ENCODE results near the gene PP2D1. TPM values are rescaled to one million over a fixed set of nuclear protein-coding genes. Genes with fewer than 3 reads are reported as not detected.

PP2D1 gene
- polyA plus RNA-seq, 3 donors, result 0.41 to 0.56 TPM; not detected in 1

GRCh38 chr3:20001932-20002331 lies 10.1 kb downstream of the PP2D1 start:
- no peak overlapping the region for H3K27ac ChIP-seq (ENCODE audit: low read depth in 1 of 2, low read length in 2 of 2)
- no peaks in the 10 kb centered on the region for H3K4me1 ChIP-seq (ENCODE audit: control insufficient read depth in 1 of 2, insufficient read depth in 2 of 2, low read length in 2 of 2)
- no peak for TF ChIP-seq CTCF (IDR thresholded peaks at IDR 0.05)
- H3K4me3 ChIP-seq (replicated peaks in 1 of 3; ENCODE audit: low read depth in 2 of 3, low read length in 3 of 3), result no peak overlapping the region
- Mint-ChIP-seq H3K4me1 (no peaks in the 10 kb centered on the region), H3K27ac (no peak overlapping the region), H3K27me3 (ENCODE audit: low read depth in 3 of 3) (peaks cover 0 to 2% (median 0%) of the 10 kb centered on the region in 3 donors), H3K9me3 (peaks cover 0 to 8% (median 0%) of the 10 kb centered on the region in 7 donors), H3K36me3 (no peaks in the 10 kb centered on the region), H3K4me3 (no peak overlapping the region)
- H3K27me3 ChIP-seq (ENCODE audit: control insufficient read depth in 2 of 2, insufficient read depth in 2 of 2, low read length in 2 of 2), result no peaks in the 10 kb centered on the region
- DNase-seq, result no peak
- H3K4me2 ChIP-seq (replicated peaks; ENCODE audit: extremely low read depth, low read length, poor library complexity, severe bottlenecking), result no peak overlapping the region
- H4K20me1 ChIP-seq (ENCODE audit: insufficient read depth, low read length), result no peaks in the 10 kb centered on the region
- H2AFZ ChIP-seq (ENCODE audit: insufficient read depth, low read depth, low read length, poor library complexity, severe bottlenecking), result no peak overlapping the region
- no peaks in the 10 kb centered on the region for H3K79me2 ChIP-seq (ENCODE audit: insufficient read depth, low read length)
- intact Hi-C loops (cut with micrococcal nuclease), result no loop called here
- H3K9me3 ChIP-seq (replicated peaks in 1 of 2; ENCODE audit: control insufficient read depth in 1 of 2, insufficient read depth in 1 of 2, low read length in 2 of 2), result no peaks in the 10 kb centered on the region
- no CpG with 5 or more reads among the region's 3 CpGs for WGBS (ENCODE audit: insufficient coverage)
- no peaks in the 10 kb centered on the region for H3K36me3 ChIP-seq (replicated peaks in 1 of 2; ENCODE audit: control insufficient read depth in 1 of 2, insufficient read depth in 2 of 2, low read length in 2 of 2)
- H3K9ac ChIP-seq (ENCODE audit: insufficient read depth, low read length, poor library complexity, severe bottlenecking), result no peak overlapping the region

GRCh38 chr3:19997502-19997901 lies 14.6 kb downstream of the PP2D1 start:
- DNase-seq, result no peak
- H3K9ac ChIP-seq (ENCODE audit: insufficient read depth, low read length, poor library complexity, severe bottlenecking), result no peak overlapping the region
- no peaks in the 10 kb centered on the region for H3K9me3 ChIP-seq (replicated peaks in 1 of 2; ENCODE audit: control insufficient read depth in 1 of 2, insufficient read depth in 1 of 2, low read length in 2 of 2)
- no peak overlapping the region for H3K27ac ChIP-seq (ENCODE audit: low read depth in 1 of 2, low read length in 2 of 2)
- no peak overlapping the region for H3K4me3 ChIP-seq (replicated peaks in 1 of 3; ENCODE audit: low read depth in 2 of 3, low read length in 3 of 3)
- no peaks in the 10 kb centered on the region for H3K36me3 ChIP-seq (replicated peaks in 1 of 2; ENCODE audit: control insufficient read depth in 1 of 2, insufficient read depth in 2 of 2, low read length in 2 of 2)
- H4K20me1 ChIP-seq (ENCODE audit: insufficient read depth, low read length), result no peaks in the 10 kb centered on the region
- H2AFZ ChIP-seq (ENCODE audit: insufficient read depth, low read depth, low read length, poor library complexity, severe bottlenecking), result no peak overlapping the region
- Mint-ChIP-seq H3K9me3 (peaks cover 0 to 5% (median 0%) of the 10 kb centered on the region in 7 donors), H3K27ac (no peak overlapping the region), H3K4me1 (no peaks in the 10 kb centered on the region), H3K4me3 (no peak overlapping the region), H3K36me3 (no peaks in the 10 kb centered on the region), H3K27me3 (ENCODE audit: low read depth in 3 of 3) (peaks cover 0 to 2% (median 0%) of the 10 kb centered on the region in 3 donors)
- TF ChIP-seq CTCF (IDR thresholded peaks at IDR 0.05), result no peak
- WGBS (ENCODE audit: insufficient coverage), result 92% methylated on average over 2 of the region's 4 CpGs
- no peak overlapping the region for H3K4me2 ChIP-seq (replicated peaks; ENCODE audit: extremely low read depth, low read length, poor library complexity, severe bottlenecking)
- no peaks in the 10 kb centered on the region for H3K27me3 ChIP-seq (ENCODE audit: control insufficient read depth in 2 of 2, insufficient read depth in 2 of 2, low read length in 2 of 2)
- intact Hi-C loops (cut with micrococcal nuclease), result no loop called here
- no peaks in the 10 kb centered on the region for H3K4me1 ChIP-seq (ENCODE audit: control insufficient read depth in 1 of 2, insufficient read depth in 2 of 2, low read length in 2 of 2)
- H3K79me2 ChIP-seq (ENCODE audit: insufficient read depth, low read length), result no peaks in the 10 kb centered on the region

Data from CD14-positive monocyte (primary cell).